PFSK-1 (cell line): Measurements from ENCODE around the gene NPR1.

Experiments used
- FOXP2 ChIP-seq: optimal IDR thresholded peaks from 2 replicates; pipeline ENCODE3; 2011; ENCODE audit warnings: borderline replicate concordance, control low read depth, inconsistent platforms; ENCODE audit not compliant: insufficient read depth; ENCODE audit errors: extremely low read length, extremely low read depth
- POLR2AphosphoS5 ChIP-seq: IDR thresholded peaks from 2 replicates; pipeline ENCODE4 v1.6.1; 2012; ENCODE audit warnings: low read depth, mild to moderate bottlenecking, control low read depth, low read length, moderate library complexity
- SIN3A ChIP-seq: IDR thresholded peaks from 2 replicates; pipeline ENCODE4 v1.6.1; 2012; ENCODE audit warnings: mild to moderate bottlenecking, low read length, moderate library complexity, borderline replicate concordance; ENCODE audit not compliant: insufficient read depth
- TAF1 ChIP-seq: IDR thresholded peaks from 2 replicates; pipeline ENCODE4 v1.6.1; 2012; ENCODE audit warnings: low read length, control low read depth, borderline replicate concordance; ENCODE audit not compliant: insufficient read depth
- TF ChIP-seq, protein P1 (sequence below), 2 experiments: IDR thresholded peaks; 2 replicates each; pipeline versions ENCODE4 v1.6.1 to v1.8.0; 2011 to 2012; ENCODE audit warnings: low read depth in 2 of 2, low read length in 2 of 2, control low read depth in 1 of 2, inconsistent platforms in 1 of 2, mild to moderate bottlenecking in 1 of 2, moderate library complexity in 1 of 2; ENCODE audit not compliant: insufficient read depth in 1 of 2

Gene NPR1

DNA sequence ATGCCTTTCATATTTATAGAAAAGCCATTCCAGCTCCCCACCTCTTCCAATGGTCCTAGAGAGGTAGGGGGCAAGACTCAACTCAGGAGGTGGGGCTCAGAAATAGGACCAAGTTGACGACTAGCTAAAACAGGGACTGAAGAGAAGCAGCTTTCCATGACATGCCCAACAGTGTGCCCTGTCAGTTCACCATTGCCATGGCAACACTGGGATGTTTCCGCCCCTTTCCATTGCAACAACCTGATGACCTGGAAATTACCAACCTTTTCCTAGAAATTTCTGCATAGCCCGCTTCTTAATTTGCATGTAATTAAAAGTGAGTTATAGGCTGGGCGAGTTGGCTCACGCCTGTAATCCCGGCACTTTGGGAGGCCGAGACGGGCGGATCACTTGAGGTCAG lies 27.0 kb downstream of the NPR1 start:
- TF ChIP-seq SIN3A (no peak), TAF1 (no peak), FOXP2 (no peak), POLR2AphosphoS5 (no peak)
- TF ChIP-seq, protein P1, sequence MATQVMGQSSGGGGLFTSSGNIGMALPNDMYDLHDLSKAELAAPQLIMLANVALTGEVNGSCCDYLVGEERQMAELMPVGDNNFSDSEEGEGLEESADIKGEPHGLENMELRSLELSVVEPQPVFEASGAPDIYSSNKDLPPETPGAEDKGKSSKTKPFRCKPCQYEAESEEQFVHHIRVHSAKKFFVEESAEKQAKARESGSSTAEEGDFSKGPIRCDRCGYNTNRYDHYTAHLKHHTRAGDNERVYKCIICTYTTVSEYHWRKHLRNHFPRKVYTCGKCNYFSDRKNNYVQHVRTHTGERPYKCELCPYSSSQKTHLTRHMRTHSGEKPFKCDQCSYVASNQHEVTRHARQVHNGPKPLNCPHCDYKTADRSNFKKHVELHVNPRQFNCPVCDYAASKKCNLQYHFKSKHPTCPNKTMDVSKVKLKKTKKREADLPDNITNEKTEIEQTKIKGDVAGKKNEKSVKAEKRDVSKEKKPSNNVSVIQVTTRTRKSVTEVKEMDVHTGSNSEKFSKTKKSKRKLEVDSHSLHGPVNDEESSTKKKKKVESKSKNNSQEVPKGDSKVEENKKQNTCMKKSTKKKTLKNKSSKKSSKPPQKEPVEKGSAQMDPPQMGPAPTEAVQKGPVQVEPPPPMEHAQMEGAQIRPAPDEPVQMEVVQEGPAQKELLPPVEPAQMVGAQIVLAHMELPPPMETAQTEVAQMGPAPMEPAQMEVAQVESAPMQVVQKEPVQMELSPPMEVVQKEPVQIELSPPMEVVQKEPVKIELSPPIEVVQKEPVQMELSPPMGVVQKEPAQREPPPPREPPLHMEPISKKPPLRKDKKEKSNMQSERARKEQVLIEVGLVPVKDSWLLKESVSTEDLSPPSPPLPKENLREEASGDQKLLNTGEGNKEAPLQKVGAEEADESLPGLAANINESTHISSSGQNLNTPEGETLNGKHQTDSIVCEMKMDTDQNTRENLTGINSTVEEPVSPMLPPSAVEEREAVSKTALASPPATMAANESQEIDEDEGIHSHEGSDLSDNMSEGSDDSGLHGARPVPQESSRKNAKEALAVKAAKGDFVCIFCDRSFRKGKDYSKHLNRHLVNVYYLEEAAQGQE (IDR thresholded peaks at IDR 0.05; ENCODE audit: insufficient read depth in 1 of 2, low read depth in 2 of 2, low read length in 2 of 2) = no peak

DNA sequence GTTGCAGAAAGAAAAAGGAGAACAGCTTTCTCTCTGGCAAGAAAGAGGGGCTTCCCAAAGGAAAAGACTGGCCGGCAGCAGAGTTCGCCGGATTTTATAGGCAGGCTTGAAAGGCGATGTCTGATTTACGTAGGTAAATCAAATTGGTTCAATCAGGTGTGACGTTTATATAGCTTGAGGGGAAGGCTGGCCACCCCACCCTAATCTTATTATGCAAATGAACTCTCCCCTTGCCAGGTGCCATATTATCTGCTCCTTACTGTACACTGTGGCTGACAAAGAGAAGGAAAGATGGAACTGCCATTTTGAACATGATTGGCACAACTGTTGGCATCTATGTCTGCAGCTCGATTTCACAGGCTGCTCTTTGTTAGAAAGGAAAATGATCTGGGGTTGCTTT lies 32.5 kb downstream of the NPR1 start:
- no peak for TF ChIP-seq POLR2AphosphoS5

DNA sequence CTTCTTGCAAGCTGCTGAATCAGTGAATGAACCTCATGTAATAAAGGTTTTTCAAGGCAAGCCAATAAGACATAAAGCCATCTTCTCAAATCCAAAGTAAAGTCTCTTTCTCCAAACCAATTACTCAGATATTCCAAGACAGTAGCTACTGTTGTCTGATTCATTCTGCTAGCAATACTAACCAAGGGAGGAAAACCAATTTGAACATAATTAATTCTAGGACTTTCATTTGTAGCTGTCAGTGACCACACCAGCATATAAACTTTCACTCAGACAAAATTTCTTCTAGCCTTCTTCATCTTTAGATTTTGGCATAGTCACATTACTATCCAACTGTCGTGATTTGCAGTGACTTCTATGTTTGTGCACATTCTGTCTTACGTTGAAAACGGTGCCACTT lies 38.8 kb downstream of the NPR1 start:
- TF ChIP-seq FOXP2 = no peak

DNA sequence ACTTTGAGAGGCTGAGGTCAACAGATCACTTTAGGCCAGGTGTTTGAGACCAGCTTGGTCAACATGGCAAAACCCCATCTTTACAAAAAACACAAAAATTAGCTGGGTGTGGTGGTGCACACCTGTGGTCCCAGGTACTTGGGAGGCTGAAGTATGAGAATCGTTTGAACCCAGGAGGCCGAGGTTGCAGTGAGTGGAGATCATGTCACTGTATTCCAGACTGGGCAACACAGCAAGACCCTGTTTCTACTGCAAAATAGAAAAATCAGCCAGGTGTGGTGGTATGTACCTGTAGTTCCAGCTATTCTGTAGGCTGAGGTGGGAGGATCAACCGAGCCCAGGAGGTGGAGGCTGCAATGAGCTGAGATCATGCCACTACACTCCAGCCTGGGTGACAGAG lies 45.2 kb downstream of the NPR1 start:
- TF ChIP-seq TAF1 (no peak), FOXP2 (no peak), POLR2AphosphoS5 (no peak), SIN3A (no peak)
- TF ChIP-seq, protein P1 (IDR thresholded peaks at IDR 0.05; ENCODE audit: insufficient read depth in 1 of 2, low read depth in 2 of 2, low read length in 2 of 2) = no peak

DNA sequence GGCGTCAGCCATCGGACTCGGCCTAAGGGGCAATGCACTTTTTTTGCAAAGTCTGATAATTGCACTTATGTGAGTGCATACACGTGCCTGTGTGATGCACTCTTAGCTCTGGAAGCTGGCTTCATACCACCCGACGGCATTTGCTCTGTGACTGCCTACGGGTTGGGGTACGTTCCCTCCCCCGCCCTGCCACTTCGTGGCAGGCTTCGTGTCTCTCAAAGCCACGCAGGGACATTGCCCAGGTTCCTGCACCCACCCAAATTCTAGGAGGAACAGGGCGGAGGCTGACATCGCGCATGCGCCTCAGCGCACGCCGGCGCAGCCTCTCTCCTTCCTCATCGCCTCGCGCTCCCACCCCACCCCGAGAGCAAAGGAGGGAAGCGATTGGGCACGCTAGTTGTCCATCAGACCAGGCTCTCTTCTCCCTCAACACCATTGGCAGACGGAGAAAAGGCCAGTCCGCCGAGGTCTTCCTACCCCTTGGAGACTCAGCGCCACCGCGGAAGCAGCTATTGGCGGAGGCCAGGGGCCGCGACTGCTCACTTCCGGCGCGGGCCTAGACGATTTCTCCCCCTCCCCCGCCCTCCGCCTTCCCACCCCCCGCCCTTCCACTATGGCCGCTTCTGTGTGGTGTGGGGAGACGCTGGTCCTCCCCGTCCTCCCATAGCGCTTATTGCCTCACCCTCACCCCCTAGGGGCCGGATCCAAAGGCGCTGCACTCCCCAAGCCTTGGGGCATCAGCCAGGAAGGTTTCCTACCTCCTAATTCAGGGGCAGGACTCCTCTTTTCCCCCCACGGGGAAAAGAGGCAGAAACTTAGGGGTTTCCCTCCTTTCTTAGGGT lies 49.2 kb downstream of the NPR1 start, which contains the start of gene INTS3:
TSS of gene INTS3 (plus strand) at position 588 of the 842 bp plus-strand sequence. CDS start 585 bp downstream, outside the sequence.
- TF ChIP-seq TAF1 (peak; percentile 91; the same call in 1 of the 2 replicates), SIN3A (no peak; the same call in 1 of the 2 replicates), POLR2AphosphoS5 (no peak; the same call in 1 of the 2 replicates), FOXP2 (peak; percentile 58)
- TF ChIP-seq, protein P1 (IDR thresholded peaks at IDR 0.05; ENCODE audit: insufficient read depth in 1 of 2, low read depth in 2 of 2, low read length in 2 of 2) = peak in 1 of 2 experiments; percentile 57; a peak in 2 of 4 replicates

DNA sequence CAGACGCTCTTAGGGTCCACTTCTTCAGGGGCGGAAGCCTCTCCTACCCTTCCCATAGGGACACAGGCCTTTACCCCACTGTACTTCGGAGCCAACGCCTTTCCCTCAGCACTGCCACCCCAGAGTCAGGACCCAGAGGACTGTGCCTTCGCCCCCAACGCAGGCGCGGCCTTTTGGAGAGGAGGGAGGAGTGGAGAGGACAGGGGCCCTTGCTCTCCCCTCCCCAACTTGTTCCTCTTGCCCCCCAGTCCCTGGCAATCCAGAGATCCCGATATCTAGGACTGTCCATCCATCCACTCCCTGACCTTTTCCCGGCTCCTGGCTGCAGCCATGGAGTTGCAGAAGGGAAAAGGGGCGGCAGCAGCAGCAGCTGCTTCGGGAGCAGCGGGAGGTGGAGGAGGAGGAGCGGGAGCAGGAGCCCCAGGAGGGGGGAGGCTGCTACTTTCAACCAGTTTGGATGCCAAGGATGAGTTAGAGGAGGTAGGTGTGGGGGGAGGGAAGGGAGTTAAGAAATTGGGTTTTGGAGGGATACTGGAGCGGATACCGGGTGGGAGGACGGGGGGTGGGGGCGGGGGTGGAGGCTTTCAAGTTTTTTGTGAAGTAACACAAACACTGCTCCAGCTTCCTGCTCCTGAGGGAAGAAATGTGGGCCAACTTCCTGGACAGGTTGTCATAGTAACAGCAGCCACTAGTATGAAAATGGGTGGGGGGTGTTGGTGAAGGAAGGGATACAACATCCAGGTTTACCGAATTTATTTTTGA lies 50.0 kb downstream of the NPR1 start:
- TF ChIP-seq SIN3A = no peak
- TF ChIP-seq, protein P1 (IDR thresholded peaks at IDR 0.05; ENCODE audit: insufficient read depth in 1 of 2, low read depth in 2 of 2, low read length in 2 of 2) = no peak
- TF ChIP-seq POLR2AphosphoS5 = peak; percentile 71
